HepG2 (cell line): Measurements from ENCODE around the gene ARTN. TPM values are rescaled to one million over a fixed set of nuclear protein-coding genes. Genes with fewer than 3 reads are reported as not detected.
A peak's percentile ranks its signal among the peaks of the same experiment; 100 is the strongest.

Source experiments
- AKAP8 ChIP-seq: sonication (generic); formaldehyde crosslinking; IDR thresholded peaks from 2 replicates; pipeline ENCODE4 v1.5.1; 2020; ENCODE audit warnings: mild to moderate bottlenecking, missing genetic modification reagents
- BORCS8-MEF2B ChIP-seq: sonication (generic); formaldehyde crosslinking; IDR thresholded peaks from 2 replicates; pipeline ENCODE4 v1.8.0; 2022; ENCODE audit warnings: mild to moderate bottlenecking, missing genetic modification reagents
- DMAP1 ChIP-seq: IDR thresholded peaks from 2 replicates; pipeline ENCODE4 v1.6.1; 2016
- ETV5 ChIP-seq: IDR thresholded peaks from 2 replicates; pipeline ENCODE4 v1.6.1; 2018; ENCODE audit warnings: missing biosample characterization, missing genetic modification reagents, inconsistent platforms, borderline replicate concordance
- HNF4G ChIP-seq, 2 experiments: sonication (generic) in 1 of 2; formaldehyde crosslinking in 1 of 2; IDR thresholded peaks; 2 replicates each; pipeline versions ENCODE4 v1.4.0 to v1.6.1; 2011 to 2020; ENCODE audit warnings: borderline replicate concordance in 2 of 2, low read depth in 2 of 2, mild to moderate bottlenecking in 2 of 2, low read length in 1 of 2, missing genetic modification reagents in 1 of 2, moderate library complexity in 1 of 2
- HNRNPL ChIP-seq: fragments of 200-400 bp; formaldehyde crosslinking; IDR thresholded peaks from 2 replicates; pipeline ENCODE4 v1.6.1; 2017; ENCODE audit warnings: mild to moderate bottlenecking, low read depth, low read length
- HOMEZ ChIP-seq: IDR thresholded peaks from 2 replicates; pipeline ENCODE4 v1.6.1; 2016; ENCODE audit warnings: low read depth
- KDM3A ChIP-seq: IDR thresholded peaks from 2 replicates; pipeline ENCODE4 v1.6.1; 2018; ENCODE audit warnings: low read depth, missing compliant biosample characterization
- MED1 ChIP-seq: sonication (generic); formaldehyde crosslinking; IDR thresholded peaks from 2 replicates; pipeline ENCODE4 v1.4.0; 2020; ENCODE audit warnings: missing genetic modification reagents
- MIER2 ChIP-seq: IDR thresholded peaks from 2 replicates; pipeline ENCODE4 v1.6.1; 2016; ENCODE audit warnings: missing biosample characterization, missing genetic modification reagents
- NCOA2 ChIP-seq: sonication (generic); formaldehyde crosslinking; IDR thresholded peaks from 2 replicates; pipeline ENCODE4 v1.8.0; 2022; ENCODE audit warnings: inconsistent platforms
- NFE2 ChIP-seq: sonication (generic); formaldehyde crosslinking; IDR thresholded peaks from 2 replicates; pipeline ENCODE4 v1.4.0; 2020; ENCODE audit warnings: missing genetic modification reagents
- SALL1 ChIP-seq: sonication (generic); formaldehyde crosslinking; IDR thresholded peaks from 2 replicates; pipeline ENCODE4 v1.8.0; 2022; ENCODE audit warnings: mild to moderate bottlenecking, missing genetic modification reagents
- SMAD1 ChIP-seq: sonication (generic); formaldehyde crosslinking; IDR thresholded peaks from 2 replicates; pipeline ENCODE4 v1.4.0; 2020; ENCODE audit warnings: missing genetic modification reagents, low read depth, mild to moderate bottlenecking, borderline replicate concordance
- YY1 ChIP-seq: IDR thresholded peaks from 2 replicates; pipeline ENCODE4 v1.6.1; 2011; ENCODE audit warnings: low read length, low read depth, moderate library complexity, mild to moderate bottlenecking; ENCODE audit not compliant: insufficient read depth, insufficient replicate concordance
- ZC3H4 ChIP-seq: sonication (generic); formaldehyde crosslinking; IDR thresholded peaks from 2 replicates; pipeline ENCODE4 v1.4.0; 2020; ENCODE audit warnings: missing genetic modification reagents, borderline replicate concordance
- ZNF318 ChIP-seq: sonication (generic); formaldehyde crosslinking; IDR thresholded peaks from 2 replicates; pipeline ENCODE4 v1.4.0; 2020; ENCODE audit warnings: mild to moderate bottlenecking, missing genetic modification reagents
- ZNF34 ChIP-seq: sonication (generic); formaldehyde crosslinking; IDR thresholded peaks from 2 replicates; pipeline ENCODE4 v1.4.0; 2020; ENCODE audit warnings: mild to moderate bottlenecking, missing genetic modification reagents, borderline replicate concordance
- ZNF83 ChIP-seq: sonication (generic); formaldehyde crosslinking; IDR thresholded peaks from 2 replicates; pipeline ENCODE4 v1.4.0; 2020; ENCODE audit warnings: missing genetic modification reagents, mild to moderate bottlenecking, borderline replicate concordance
- ZNF839 ChIP-seq: sonication (generic); formaldehyde crosslinking; IDR thresholded peaks from 2 replicates; pipeline ENCODE4 v1.4.0; 2020; ENCODE audit warnings: missing genetic modification reagents, mild to moderate bottlenecking, borderline replicate concordance
- polyA plus RNA-seq, 8 experiments: library from polyadenylated mRNA; depleted of rRNA in 3 of 8; stranded (reverse) in 7 of 8; unstranded in 1 of 8; fragments of >200 nt; fragmentation: Illumina TruSeq in 4 of 8; extraction: Trizol in 4 of 8; gene quantifications; 2 replicates each; pipeline versions ENCODE4 v1.2.1 to v1.2.3, GENCODE V29; 2011 to 2016; ENCODE audit warnings: low read depth in 4 of 8, missing spikeins in 1 of 8, mixed read lengths in 1 of 8; ENCODE audit not compliant: insufficient read depth in 1 of 8
- total RNA-seq, 5 experiments: library from RNA; depleted of rRNA; stranded (reverse); fragments of >200 nt; fragmentation: Illumina TruSeq; extraction: Trizol; gene quantifications; 2 replicates each; pipeline ENCODE4 v1.2.3, GENCODE V29; 2016; ENCODE audit warnings: low read depth in 1 of 5

ARTN gene
- total and polyA plus RNA-seq, 2 of the 13 experiments (the other 11 are each of a cell fraction or from before 2014, with no cell fraction given) = 0.11 to 0.62 TPM

GRCh38 chr1:43979528-43980254 is 46.1 kb downstream of the ARTN start (continued):
- TF ChIP-seq ZNF318 (CRISPR knock-in tag) (no peak), BORCS8-MEF2B (CRISPR knock-in tag) (peak; percentile 43; the same call in 1 of the 2 replicates), ZNF83 (CRISPR knock-in tag) (0 out of 2 replicates have a peak, but pooled peaks have one; percentile 26), MED1 (CRISPR knock-in tag) (peak; percentile 29; the same call in 1 of the 2 replicates), HNF4G (IDR thresholded peaks at IDR 0.05; ENCODE audit: borderline replicate concordance, low read depth, low read length) (peak; percentile 23; the same call in 1 of the 2 replicates), HNF4G (CRISPR knock-in tag; IDR thresholded peaks at IDR 0.05; ENCODE audit: borderline replicate concordance, low read depth) (peak; percentile 56; the same call in 1 of the 2 replicates), SMAD1 (peak; percentile 48; the same call in 1 of the 2 replicates), NFE2 (no peak), HNRNPL (peak; percentile 82; the same call in 1 of the 2 replicates), NCOA2 (CRISPR knock-in tag) (peak; percentile 48), DMAP1 (CRISPR knock-in tag) (peak; percentile 97), HOMEZ (CRISPR knock-in tag) (no peak), AKAP8 (CRISPR knock-in tag) (0 out of 2 replicates have a peak, but pooled peaks have one; percentile 23), ETV5 (peak; percentile 38; the same call in 1 of the 2 replicates), ZC3H4 (CRISPR knock-in tag) (peak; percentile 69; the same call in 1 of the 2 replicates), YY1 (peak; percentile 46), SALL1 (CRISPR knock-in tag) (peak; percentile 81), KDM3A (CRISPR knock-in tag) (no peak), ZNF839 (CRISPR knock-in tag) (peak; percentile 67; the same call in 1 of the 2 replicates), ZNF34 (CRISPR knock-in tag) (peak; percentile 65; the same call in 1 of the 2 replicates), MIER2 (CRISPR knock-in tag) (0 out of 2 replicates have a peak, but pooled peaks have one; percentile 10)
